Hepatocyte (in vitro differentiated cells): ENCODE data around the gene SLC7A14. TPM values are rescaled to one million over a fixed set of nuclear protein-coding genes. Genes with fewer than 3 reads are reported as not detected.
A peak's percentile ranks its signal among the peaks of the same experiment; 100 is the strongest.

Experiments
- DNase-seq: peaks from one replicate; pipeline ENCODE4 v3.0.0-alpha.2; 2016; ENCODE audit warnings: low spot score
- H2AFZ ChIP-seq: fragments of 200-600 bp; sonication (generic); 2 replicates; pipeline ENCODE4 v1.6.0; 2016; ENCODE audit warnings: antibody characterized with exemption, mild to moderate bottlenecking
- H3K27ac ChIP-seq: fragments of 200-600 bp; sonication (generic); 2 replicates; pipeline ENCODE4 v1.5.1; 2016; ENCODE audit warnings: mild to moderate bottlenecking
- H3K27me3 ChIP-seq: fragments of 200-600 bp; sonication (generic); 2 replicates; pipeline ENCODE4 v1.6.1; 2016
- H3K36me3 ChIP-seq: fragments of 200-600 bp; sonication (generic); replicated peaks from 2 replicates; pipeline ENCODE4 v1.5.1; 2016; ENCODE audit warnings: low read depth; ENCODE audit not compliant: insufficient read depth
- H3K4me1 ChIP-seq: fragments of 200-600 bp; sonication (generic); 2 replicates; pipeline ENCODE4 v1.5.1; 2016; ENCODE audit warnings: mild to moderate bottlenecking, moderate library complexity; ENCODE audit not compliant: insufficient read depth
- H3K4me2 ChIP-seq: fragments of 200-600 bp; sonication (generic); 2 replicates; pipeline ENCODE4 v1.6.0; 2016
- H3K4me3 ChIP-seq: fragments of 200-600 bp; sonication (generic); 2 replicates; pipeline ENCODE4 v1.5.1; 2016; ENCODE audit warnings: mild to moderate bottlenecking
- H3K79me2 ChIP-seq: fragments of 200-600 bp; sonication (generic); 2 replicates; pipeline ENCODE4 v1.6.0; 2017; ENCODE audit warnings: mild to moderate bottlenecking
- H3K9me2 ChIP-seq: fragments of 200-600 bp; sonication (generic); replicated peaks from 2 replicates; pipeline ENCODE4 v1.6.0; 2017; ENCODE audit warnings: mild to moderate bottlenecking; ENCODE audit not compliant: insufficient read depth
- H3K9me3 ChIP-seq: fragments of 200-600 bp; sonication (generic); 2 replicates; pipeline ENCODE4 v1.5.1; 2016; ENCODE audit warnings: low read depth, mild to moderate bottlenecking
- H4K20me1 ChIP-seq: fragments of 200-600 bp; sonication (generic); 2 replicates; pipeline ENCODE4 v1.6.0; 2016; ENCODE audit warnings: mild to moderate bottlenecking; ENCODE audit not compliant: insufficient read depth, poor library complexity, severe bottlenecking
- CTCF ChIP-seq: fragments of 200-600 bp; sonication (generic); IDR thresholded peaks from 2 replicates; pipeline ENCODE4 v1.5.1; 2016; ENCODE audit warnings: antibody characterized with exemption, mild to moderate bottlenecking; ENCODE audit not compliant: poor library complexity
- EZH2 ChIP-seq: fragments of 200-600 bp; sonication (generic); IDR thresholded peaks from 2 replicates; pipeline ENCODE4 v1.6.1; 2016; ENCODE audit warnings: antibody characterized with exemption, mild to moderate bottlenecking, borderline replicate concordance
- EZH2phosphoT487 ChIP-seq: fragments of 200-600 bp; sonication (generic); IDR thresholded peaks from one replicate; pipeline ENCODE4 v1.6.1; 2018; ENCODE audit warnings: antibody characterized with exemption, mild to moderate bottlenecking, low read depth, moderate library complexity; ENCODE audit not compliant: unreplicated experiment, severe bottlenecking
- WGBS: methylation state at CpG from one replicate; pipeline ENCODE4 v1.1.6; 2016; ENCODE audit warnings: low lambda C conversion rate; ENCODE audit errors: missing lambda C conversion rate; 5-methylcytosine and 5-hydroxymethylcytosine counted together
- polyA plus RNA-seq: library from polyadenylated mRNA; unstranded; fragments of >200 nt; fragmentation: Nextera tagmentation; extraction: Ambion mirVana; gene quantifications from 2 replicates; pipeline ENCODE4 v1.2.1, GENCODE V29; 2016
- total RNA-seq: library from RNA; depleted of rRNA; stranded (reverse); fragments of >200 nt; gene quantifications from 2 replicates; pipeline ENCODE4 v1.2.3, GENCODE V29; 2014

The SLC7A14 gene
- total and polyA plus RNA-seq, 2 experiments from 2014 or later = 0.10 TPM; not detected in 1

DNA sequence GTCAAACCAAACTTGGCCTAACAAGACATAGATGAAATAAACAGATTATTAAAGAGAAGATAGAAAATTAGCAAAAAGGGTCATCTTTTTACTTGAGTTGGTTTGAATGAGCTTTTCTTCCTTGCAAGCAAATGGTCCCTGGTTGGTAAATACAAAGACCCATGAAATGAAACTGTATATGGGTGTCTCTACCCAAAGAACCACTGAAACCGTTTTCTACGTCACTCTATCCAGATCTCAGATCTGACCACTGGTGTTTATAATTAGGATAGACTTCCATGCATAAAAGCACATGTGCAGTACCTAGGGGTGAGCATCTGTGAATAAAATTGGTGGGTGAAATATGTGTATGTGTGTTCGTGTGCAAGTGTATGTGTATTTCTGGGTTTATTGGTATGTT is 94.0 kb downstream of the SLC7A14 start:
- Histone ChIP-seq H2AFZ (no peak overlapping the region), H4K20me1 (no peaks in the 10 kb centered on the region), H3K36me3 (no peaks in the 10 kb centered on the region), H3K9me3 (no peaks in the 10 kb centered on the region), H3K4me1 (peaks cover 15% of the 10 kb centered on the region), H3K27ac (no peak overlapping the region), H3K79me2 (no peaks in the 10 kb centered on the region), H3K4me3 (no peak overlapping the region), H3K4me2 (no peak overlapping the region), H3K27me3 (no peaks in the 10 kb centered on the region), H3K9me2 (no peaks in the 10 kb centered on the region)
- WGBS = 94% methylated on average over 3 of the region's 3 CpGs
- no peak for TF ChIP-seq EZH2phosphoT487
- no peak for TF ChIP-seq EZH2
- TF ChIP-seq CTCF = no peak
- no peak for DNase-seq

DNA sequence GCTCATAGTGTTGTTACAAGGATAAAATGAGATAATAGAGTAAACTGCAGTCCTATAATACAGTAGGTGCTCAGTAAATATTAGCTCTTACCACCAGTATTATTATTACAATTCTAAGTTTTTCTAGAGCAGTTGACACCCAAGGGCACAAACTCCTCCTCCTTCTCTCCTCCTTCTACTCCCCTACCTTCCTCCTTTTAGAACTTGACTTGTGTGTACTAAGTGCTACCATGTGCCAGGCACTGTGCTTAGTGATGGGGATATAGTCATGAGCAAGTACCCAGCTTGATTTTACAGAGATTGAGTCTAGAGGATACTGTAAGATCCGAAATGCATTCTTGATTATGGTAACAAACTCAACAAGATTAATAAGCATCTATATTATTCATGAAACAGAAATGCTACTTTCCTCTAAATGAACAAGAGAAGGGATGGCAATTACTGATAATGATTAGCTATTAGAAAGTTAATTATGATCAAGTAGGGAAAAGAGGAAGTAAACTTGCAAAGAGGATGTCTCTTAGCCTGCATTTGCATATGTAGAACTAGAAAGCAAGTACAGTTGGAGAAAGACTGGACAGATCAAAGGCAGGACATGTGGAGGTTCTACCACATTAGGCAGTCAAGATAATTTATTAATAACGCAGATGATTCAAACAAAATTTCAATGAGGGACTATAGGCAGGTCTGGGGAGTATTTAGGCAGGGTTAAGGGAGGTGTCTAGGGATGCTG is 94.9 kb downstream of the SLC7A14 start:
- Histone ChIP-seq H3K27me3 (no peaks in the 10 kb centered on the region), H3K9me3 (no peaks in the 10 kb centered on the region), H2AFZ (no peak overlapping the region), H3K4me2 (no peak overlapping the region), H4K20me1 (no peaks in the 10 kb centered on the region), H3K36me3 (no peaks in the 10 kb centered on the region), H3K4me1 (peaks cover 15% of the 10 kb centered on the region), H3K27ac (no peak overlapping the region), H3K4me3 (no peak overlapping the region), H3K79me2 (no peaks in the 10 kb centered on the region), H3K9me2 (no peaks in the 10 kb centered on the region)
- TF ChIP-seq CTCF (no peak), EZH2phosphoT487 (no peak), EZH2 (no peak)
- 94% methylated on average over 2 of the region's 2 CpGs for WGBS
- DNase-seq = no peak

DNA sequence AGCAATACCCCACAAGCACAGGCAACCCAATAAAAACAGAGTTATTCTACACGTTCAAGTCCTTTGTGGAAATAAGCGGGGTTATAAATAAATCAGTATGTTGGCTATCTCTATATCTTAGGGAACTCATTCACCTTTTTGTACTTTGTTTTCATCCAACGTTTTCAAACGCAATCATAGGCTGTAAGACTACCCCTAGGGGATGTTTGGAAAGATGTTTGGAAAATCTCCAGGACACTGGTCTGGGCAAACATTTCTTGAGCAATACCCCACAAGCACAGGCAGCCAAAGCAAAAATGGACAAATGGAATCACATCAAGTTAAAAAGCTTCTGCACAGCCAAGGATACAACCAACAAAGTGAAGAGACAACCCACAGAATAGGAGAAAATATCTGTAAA is 97.1 kb downstream of the SLC7A14 start:
- Histone ChIP-seq H3K9me3 (no peaks in the 10 kb centered on the region), H3K4me2 (no peak overlapping the region), H4K20me1 (no peaks in the 10 kb centered on the region), H2AFZ (no peak overlapping the region), H3K9me2 (no peaks in the 10 kb centered on the region), H3K79me2 (no peaks in the 10 kb centered on the region), H3K4me3 (no peak overlapping the region), H3K36me3 (no peaks in the 10 kb centered on the region), H3K27me3 (no peaks in the 10 kb centered on the region), H3K27ac (no peak overlapping the region), H3K4me1 (peaks cover 13% of the 10 kb centered on the region)
- TF ChIP-seq EZH2phosphoT487 = no peak
- TF ChIP-seq CTCF = no peak
- no peak for TF ChIP-seq EZH2
- 34% methylated on average over 4 of the region's 4 CpGs for WGBS
- peak; percentile 50 for DNase-seq
